Sciatic nerve (tissue), 2 donors: ENCODE measurements around the gene ADGRA1. TPM values are rescaled to one million over a fixed set of nuclear protein-coding genes. Genes with fewer than 3 reads are reported as not detected.
"Not testable (repeated sequence)": the region's sequence is repeated elsewhere in the genome, so short reads cannot be mapped to it uniquely, and the experiment has no call there.

Source experiments
- ATAC-seq: fragments of 200-7000 bp; cut with Tn5 transposase; one replicate; pipeline ENCODE4 v1.9.1; 2020; ENCODE audit warnings: mild to moderate bottlenecking, moderate library complexity
- DNase-seq: peaks from one replicate; pipeline ENCODE4 v3.0.0-alpha.2; 2020; ENCODE audit warnings: low spot score
- intact Hi-C: fragments of 100-400 bp; cut with DNase I; formaldehyde crosslinking; loops from one replicate; pipeline ENCODE4 v1.14.2; 2022
- total RNA-seq: library from RNA; stranded (reverse); fragmentation: NEBNext Ultra II Directional; extraction: Animal tissue kit (Norgen Biotek cat#: 25700); gene quantifications from one replicate; pipeline ENCODE4 v1.2.1, GENCODE V29; 2021
- donor health status: DM: no; HTN: no; CAD: no.
- donor health status: DM: no; HTN: no; CAD: no.

Gene ADGRA1
- total RNA-seq, 1 donor from 2014 or later = 0.13 TPM

- peak; percentile 46 for DNase-seq
- ATAC-seq = no peak
- intact Hi-C loops = no loop called here
These were observed 77.3 kb downstream of the ADGRA1 start for GRCh38 chr10:133164816-133165555.

GRCh38 chr10:133165556-133166503 is 78.1 kb downstream of the ADGRA1 start:
- intact Hi-C loops = no loop called here
- no peak for ATAC-seq
- peak; percentile 49 for DNase-seq

- no peak for DNase-seq
- no peak for ATAC-seq
- intact Hi-C loops = no loop called here
These were observed 78.7 kb downstream of the ADGRA1 start for GRCh38 chr10:133166504-133166827.

- intact Hi-C loops = no loop called here
- DNase-seq (peak; percentile 54), ATAC-seq (no peak)
These were observed 79.3 kb downstream of the ADGRA1 start for GRCh38 chr10:133166828-133167692.

GRCh38 chr10:133167693-133168616 is 80.2 kb downstream of the ADGRA1 start:
- ATAC-seq (no peak), DNase-seq (peak; percentile 49)
- intact Hi-C loops = no loop called here

- ATAC-seq = no peak
- intact Hi-C loops = no loop called here
- DNase-seq = no peak
These were observed 80.9 kb downstream of the ADGRA1 start for GRCh38 chr10:133168617-133169031.

- peak; percentile 49 for DNase-seq
- no peak for ATAC-seq
- intact Hi-C loops = no loop called here
These were observed 81.6 kb downstream of the ADGRA1 start for GRCh38 chr10:133169173-133169947.

- ATAC-seq (no peak), DNase-seq (no peak)
- intact Hi-C loops = no loop called here
These were observed 82.4 kb downstream of the ADGRA1 start for GRCh38 chr10:133170092-133170491.

- ATAC-seq (no peak), DNase-seq (peak; percentile 45)
- intact Hi-C loops = no loop called here
These were observed 86.3 kb downstream of the ADGRA1 start for GRCh38 chr10:133173860-133174640.

GRCh38 chr10:133174689-133175263 is 87.1 kb downstream of the ADGRA1 start:
- intact Hi-C loops = no loop called here
- ATAC-seq (no peak), DNase-seq (no peak)

- DNase-seq, intact Hi-C loops: not testable (repeated sequence)
These were observed 87.9 kb downstream of the ADGRA1 start for GRCh38 chr10:133175624-133176023.

GRCh38 chr10:133176546-133176945 is 88.8 kb downstream of the ADGRA1 start:
- DNase-seq (peak; percentile 23), ATAC-seq (no peak)
- intact Hi-C loops = no loop called here

More at GRCh38 chr10:133175624-133176023, 87.9 kb downstream of the ADGRA1 start:
- ATAC-seq = not testable (repeated sequence)

GRCh38 chr10:133177380-133178157 is 89.8 kb downstream of the ADGRA1 start:
- intact Hi-C loops = no loop called here

GRCh38 chr10:133178357-133179127 is 90.8 kb downstream of the ADGRA1 start:
- ATAC-seq (no peak), DNase-seq (no peak)
- intact Hi-C loops = no loop called here

More at GRCh38 chr10:133177380-133178157, 89.8 kb downstream of the ADGRA1 start:
- DNase-seq (no peak), ATAC-seq (no peak)

- ATAC-seq (no peak), DNase-seq (no peak)
- intact Hi-C loops = no loop called here
These were observed 91.4 kb downstream of the ADGRA1 start for GRCh38 chr10:133179128-133179520.
